Measurements from ENCODE around the gene PEDS1.
A peak's percentile ranks its signal among the peaks of the same experiment; 100 is the strongest.

PEDS1 gene

DNA sequence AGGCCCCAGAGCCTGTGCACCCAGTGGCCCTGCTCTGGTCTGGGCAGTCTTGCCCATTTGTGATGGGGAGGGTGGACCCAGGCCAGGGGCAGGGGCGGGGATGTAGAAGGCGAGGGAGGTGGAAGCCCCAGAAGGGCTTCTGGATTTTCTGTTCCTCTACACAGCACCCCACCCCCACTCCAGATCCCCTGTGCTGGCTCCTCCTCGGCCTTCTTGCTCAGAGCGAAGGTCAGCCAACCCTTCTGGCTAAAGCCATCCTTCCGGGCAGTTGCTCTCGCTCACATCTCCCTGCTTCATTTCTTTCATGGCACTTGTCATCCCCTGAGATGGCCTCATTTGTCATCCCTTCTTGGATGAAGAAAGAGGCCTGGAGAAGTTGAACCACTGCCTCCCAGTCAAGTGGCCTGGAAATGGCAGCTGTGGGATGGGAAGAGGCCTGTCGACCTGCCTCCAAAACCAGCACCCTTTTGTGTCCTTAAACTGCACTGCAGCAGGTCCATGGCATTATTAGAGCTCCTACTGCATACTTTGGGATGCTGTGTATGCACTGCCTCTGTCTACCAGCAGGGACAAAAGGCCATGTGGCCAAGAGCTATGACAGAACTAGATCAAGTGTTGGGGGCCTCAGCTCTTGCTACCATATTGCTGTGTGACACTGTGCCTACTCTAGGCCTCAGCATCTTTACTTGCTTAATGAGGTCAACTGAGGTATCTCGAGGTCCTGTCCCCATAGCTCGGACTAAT is 19.9 kb downstream of the PEDS1 start:
- no peak for DNase-seq

DNA sequence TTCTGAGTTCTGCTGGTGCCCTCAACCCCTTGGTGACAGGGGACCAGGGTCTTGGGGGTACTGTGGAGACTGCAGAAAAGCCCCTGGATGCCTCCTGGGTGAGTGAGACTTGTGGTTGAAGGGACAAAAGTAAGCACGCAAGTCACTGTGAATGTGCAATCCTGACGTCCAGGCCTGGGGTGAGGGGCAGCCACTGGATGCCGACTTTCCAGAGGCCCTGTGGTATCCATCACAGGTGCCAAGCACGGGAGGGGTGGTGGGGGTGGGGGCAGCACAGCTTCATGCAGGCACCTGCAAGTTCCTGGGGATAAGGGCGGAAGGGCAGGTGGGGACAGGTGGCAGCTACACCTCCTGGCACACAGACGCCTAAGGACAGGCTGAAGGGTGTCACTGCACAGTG is 20.5 kb downstream of the PEDS1 start:
- no peak for DNase-seq

GRCh38 chr20:50130995-50131394 is 22.5 kb downstream of the PEDS1 start:
- DNase-seq, result no peak

DNA sequence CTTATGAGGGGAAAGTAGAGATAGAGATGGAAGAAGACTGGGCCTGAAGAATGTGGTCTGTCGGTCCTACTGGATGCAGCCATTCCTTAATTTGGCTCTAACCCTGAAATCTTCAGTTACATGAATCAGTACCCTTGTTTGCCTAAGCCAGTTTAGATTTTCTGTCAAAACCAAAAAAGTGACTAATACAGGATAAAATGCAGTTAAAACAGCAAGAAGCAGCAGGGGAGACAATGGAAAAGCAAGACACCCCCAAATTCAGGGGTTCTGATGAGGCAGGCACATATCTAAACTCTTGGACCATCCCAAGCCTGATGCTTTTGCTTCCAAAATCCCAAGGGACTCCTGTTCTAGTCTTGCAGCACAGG is 23.2 kb downstream of the PEDS1 start:
- DNase-seq, result no peak

- DNase-seq, result peak; percentile 11 to 39 (median 36)
These were observed 23.7 kb downstream of the PEDS1 start for GRCh38 chr20:50129662-50130355.

GRCh38 chr20:50128520-50128905 is 25.0 kb downstream of the PEDS1 start:
- no peak for DNase-seq

DNA sequence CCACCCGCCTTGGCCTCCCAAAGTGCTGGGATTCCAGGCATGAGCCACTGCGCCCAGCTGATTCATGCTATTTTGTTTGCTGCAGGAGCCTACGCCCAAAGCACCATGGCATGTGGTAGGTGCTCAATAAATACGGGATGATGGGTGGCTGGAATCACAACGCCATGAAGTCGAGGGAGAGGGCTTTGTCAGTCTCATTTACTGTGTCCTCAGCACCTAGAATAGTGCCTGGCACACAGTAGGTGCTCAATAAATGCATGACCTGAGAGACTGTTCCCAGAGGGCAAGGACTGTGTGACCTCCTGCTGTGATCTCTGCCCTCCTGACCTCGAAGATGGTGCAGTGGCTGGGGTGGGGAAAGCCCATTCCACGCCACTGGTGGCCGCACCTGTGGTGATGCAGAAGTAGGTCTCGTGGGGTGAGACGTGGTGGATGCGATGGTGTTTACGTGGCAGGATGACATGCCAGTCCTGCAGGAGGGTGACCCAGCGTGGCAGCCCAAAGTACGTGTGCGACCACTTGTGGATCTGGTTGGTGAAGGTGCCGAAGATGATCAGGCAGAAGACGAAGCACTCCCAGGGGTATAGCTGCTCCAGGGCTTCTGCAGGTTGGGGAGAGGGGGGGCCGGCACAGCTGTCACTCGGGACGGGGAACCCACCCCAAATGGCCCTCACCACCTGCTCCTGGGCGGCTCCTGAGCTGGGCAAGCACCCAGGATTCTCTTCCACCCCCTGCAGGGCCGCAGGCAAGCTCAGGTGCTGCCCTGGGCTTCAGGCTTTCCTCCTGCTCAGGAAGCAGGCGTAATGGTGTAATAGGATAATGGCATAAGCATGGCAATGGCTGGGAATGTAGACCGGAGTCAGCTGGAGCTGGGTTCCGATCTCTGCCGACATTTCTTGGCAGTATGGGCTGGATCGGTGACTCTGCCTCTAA is 25.7 kb downstream of the PEDS1 start:
- no peak for DNase-seq

DNA sequence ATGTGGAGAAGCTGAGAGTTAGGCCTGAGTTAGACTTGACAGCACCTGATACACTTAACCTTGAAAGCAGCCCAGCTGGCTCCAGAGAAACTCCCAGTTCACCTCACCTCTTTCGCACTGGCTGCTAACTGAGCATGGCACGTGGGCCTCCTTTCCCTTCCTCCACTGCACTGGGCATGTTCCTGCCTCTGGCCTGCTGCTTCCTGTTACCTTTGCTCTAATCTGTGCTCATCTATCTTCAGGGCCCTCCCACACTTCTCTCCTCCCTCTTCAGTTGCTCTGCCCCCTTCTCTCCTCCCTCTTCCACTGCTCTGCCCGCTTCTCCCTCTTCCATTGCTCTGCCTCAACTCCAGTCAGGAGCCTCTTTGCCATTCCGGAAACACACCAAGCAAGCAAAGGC is 26.9 kb downstream of the PEDS1 start:
- DNase-seq, result no peak

DNA sequence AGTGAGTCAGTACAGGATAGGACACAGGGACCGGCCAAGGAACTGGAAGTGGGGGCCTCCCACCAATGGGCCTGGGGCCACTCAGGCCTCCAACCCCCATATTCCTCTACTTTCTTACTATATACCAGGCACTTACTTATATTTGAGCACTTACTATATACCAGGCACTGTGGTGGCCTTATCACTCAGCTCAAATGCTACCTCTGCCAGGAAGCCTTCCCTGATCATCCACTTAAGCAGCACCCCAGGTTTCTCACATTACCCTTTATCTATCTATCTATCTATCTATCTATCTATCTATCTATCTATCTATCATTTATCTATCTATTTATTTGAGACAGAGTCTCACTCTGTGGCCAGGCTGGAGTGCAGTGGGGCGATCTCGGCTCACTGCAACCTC is 28.2 kb downstream of the PEDS1 start:
- DNase-seq, result no peak

DNA sequence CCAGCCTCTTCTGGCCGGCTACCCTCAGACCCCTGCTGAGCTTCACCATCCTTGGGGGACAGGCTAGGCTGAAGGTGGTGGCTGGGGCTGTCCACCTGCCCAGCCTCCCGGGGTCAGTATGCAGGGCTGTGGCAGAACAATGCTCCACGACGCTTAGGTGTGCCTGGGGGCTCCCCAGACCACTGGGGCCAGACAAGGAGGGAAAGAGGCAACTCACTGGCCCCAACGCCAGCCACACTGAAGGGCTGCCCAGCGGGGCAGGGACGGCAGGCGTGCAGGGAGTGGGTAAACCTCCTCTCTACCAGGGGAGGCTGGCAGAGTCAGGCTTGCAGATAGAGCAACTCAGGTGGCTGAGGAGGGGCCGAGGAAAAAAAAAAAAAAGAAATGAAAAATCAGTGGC is 29.0 kb downstream of the PEDS1 start:
- no peak for DNase-seq

DNA sequence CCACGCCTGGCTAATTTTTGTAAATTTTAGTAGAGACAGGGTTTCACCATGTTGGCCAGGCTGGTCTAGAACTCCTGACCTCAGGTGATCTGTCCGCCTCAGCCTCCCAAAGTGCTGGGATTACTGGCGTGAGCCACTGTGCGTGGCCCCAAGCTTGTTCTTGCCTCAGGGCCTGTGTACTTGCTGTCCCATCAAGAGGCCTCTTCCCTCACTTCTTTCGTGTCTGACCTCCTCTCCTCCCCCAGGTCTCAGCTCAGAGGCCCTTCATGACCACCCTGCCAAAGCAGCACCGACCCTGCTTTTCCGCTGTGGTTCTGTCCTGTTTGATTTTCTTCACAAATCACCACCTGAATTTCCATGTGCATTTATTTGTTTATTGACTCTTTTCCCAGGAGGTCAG is 30.1 kb downstream of the PEDS1 start:
- DNase-seq, result no peak

- no peak for DNase-seq
These were observed 30.8 kb downstream of the PEDS1 start for GRCh38 chr20:50122763-50123162.

DNA sequence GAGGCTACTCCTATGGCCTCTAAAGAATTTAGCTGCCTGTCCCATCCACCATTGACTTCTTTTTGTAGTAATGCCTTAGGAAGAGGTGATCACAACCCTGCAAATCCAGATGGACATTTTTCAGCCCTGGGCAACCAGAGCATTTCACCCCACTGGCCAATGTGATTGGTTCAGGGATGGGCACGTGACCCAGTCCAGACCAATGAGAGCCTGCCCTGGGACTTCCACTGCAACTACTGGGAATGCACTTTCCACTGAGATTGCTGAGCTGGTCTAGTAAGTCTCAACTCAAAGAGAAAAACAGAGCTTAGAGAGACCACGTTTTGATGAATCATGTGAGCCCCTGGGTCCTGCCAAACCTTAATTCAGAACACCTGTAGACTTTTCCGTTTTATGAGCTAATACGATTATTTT is 31.7 kb downstream of the PEDS1 start:
- DNase-seq, result peak in 1 of 3 donors; percentile 33

DNA sequence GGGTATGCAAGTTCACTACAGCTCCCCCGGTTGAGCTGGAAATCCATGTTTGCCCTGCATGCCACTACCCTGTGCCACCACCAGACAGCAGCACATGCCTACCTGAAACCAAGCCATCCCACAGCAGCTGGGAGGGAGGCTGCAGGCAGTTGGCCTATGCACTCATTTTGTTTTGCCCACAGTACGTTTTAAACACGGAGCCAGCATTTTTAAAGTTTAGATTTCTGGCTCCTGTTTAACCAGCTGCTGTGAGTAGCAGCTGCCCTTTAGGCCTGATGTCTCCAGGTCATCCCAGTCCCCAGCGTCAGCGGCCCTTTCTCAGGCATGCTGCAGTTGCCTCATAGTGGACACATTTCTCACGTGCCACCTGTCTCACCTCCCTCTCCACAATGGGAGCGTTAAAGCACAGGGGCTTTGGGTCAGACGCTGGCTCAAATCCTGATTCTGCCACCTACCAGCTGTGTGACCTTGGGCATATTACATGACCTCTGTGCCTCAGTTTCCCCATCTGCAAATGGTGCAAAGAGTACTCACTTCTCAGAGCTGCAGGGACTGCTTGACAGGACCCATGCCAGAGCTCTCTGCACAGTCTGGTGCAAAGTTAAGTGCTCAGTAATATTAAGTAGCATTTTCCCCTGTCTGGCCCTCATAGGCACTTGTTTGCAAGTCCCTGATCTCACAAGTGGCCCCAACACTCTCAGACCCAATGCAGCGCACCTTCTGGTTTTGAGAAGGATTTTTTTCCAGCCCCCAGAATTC is 32.4 kb downstream of the PEDS1 start:
- peak; percentile 66 to 79 (median 74) for DNase-seq

GRCh38 chr20:50118203-50118602 is 35.3 kb downstream of the PEDS1 start:
- no peak for DNase-seq

GRCh38 chr20:50116368-50116999 is 37.0 kb downstream of the PEDS1 start:
- DNase-seq, result no peak

GRCh38 chr20:50115591-50116367 is 37.7 kb downstream of the PEDS1 start:
- DNase-seq, result peak; percentile 96 to 97 (median 96)

- DNase-seq, result no peak
These were observed 38.4 kb downstream of the PEDS1 start for GRCh38 chr20:50115041-50115512.

- DNase-seq, result no peak
These were observed 39.9 kb downstream of the PEDS1 start for GRCh38 chr20:50113420-50114224.

All from suppressor macrophage treated with lipopolysaccharide for 1 hour (primary cell).